GM21528 (cell line): ENCODE results near the gene OR9Q1.

ENCODE experiments used
- ATAC-seq: cut with Tn5 transposase; IDR thresholded peaks from one replicate; pipeline ENCODE4 v1.9.1; 2021; ENCODE audit warnings: mild to moderate bottlenecking, moderate library complexity; ENCODE audit not compliant: unreplicated experiment, low FRiP score

Gene OR9Q1

GRCh38 chr11:58216476-58216875 is 192.8 kb downstream of the OR9Q1 start:
- ATAC-seq: no peak

GRCh38 chr11:58222721-58223120 is 199.0 kb downstream of the OR9Q1 start:
- ATAC-seq: no peak

GRCh38 chr11:58227956-58228615 is 204.4 kb downstream of the OR9Q1 start:
- no peak for ATAC-seq
